Measurements from ENCODE around the gene MYCBP2. TPM values are rescaled to one million over a fixed set of nuclear protein-coding genes. Genes with fewer than 3 reads are reported as not detected.

Gene MYCBP2
- total and polyA plus RNA-seq, 2 experiments from 2014 or later, result 23.3 to 63.3 TPM

GRCh38 chr13:77094773-77095172, 232.1 kb downstream of the MYCBP2 start:
- no peaks in the 10 kb centered on the region for H3K36me3 ChIP-seq (replicated peaks; ENCODE audit: insufficient read depth, low read depth)
- no peak overlapping the region for H3K4me3 ChIP-seq
- H3K4me2 ChIP-seq, result no peak overlapping the region
- H3K9me3 ChIP-seq (ENCODE audit: low read depth), result no peaks in the 10 kb centered on the region
- no peaks in the 10 kb centered on the region for H3K9me2 ChIP-seq (replicated peaks; ENCODE audit: insufficient read depth)
- H3K27ac ChIP-seq, result no peak overlapping the region
- no peaks in the 10 kb centered on the region for H3K27me3 ChIP-seq
- no peaks in the 10 kb centered on the region for H3K4me1 ChIP-seq (ENCODE audit: insufficient read depth)
- H4K20me1 ChIP-seq (ENCODE audit: insufficient read depth, poor library complexity, severe bottlenecking), result no peaks in the 10 kb centered on the region
- no peak for DNase-seq (ENCODE audit: low spot score)
- H3K79me2 ChIP-seq, result no peaks in the 10 kb centered on the region
- 99% methylated on average over 3 of the region's 3 CpGs for WGBS (ENCODE audit: low lambda C conversion rate, missing lambda C conversion rate)
- TF ChIP-seq EZH2 (IDR thresholded peaks at IDR 0.05; ENCODE audit: borderline replicate concordance) (no peak), EZH2phosphoT487 (IDR thresholded peaks at IDR 0.05; ENCODE audit: low read depth, severe bottlenecking, unreplicated experiment) (no peak), CTCF (IDR thresholded peaks at IDR 0.05; ENCODE audit: poor library complexity) (no peak)
- no peak overlapping the region for H2AFZ ChIP-seq

- Histone ChIP-seq H3K4me1 (ENCODE audit: insufficient read depth) (no peaks in the 10 kb centered on the region), H3K27me3 (no peaks in the 10 kb centered on the region), H3K4me2 (no peak overlapping the region), H4K20me1 (ENCODE audit: insufficient read depth, poor library complexity, severe bottlenecking) (no peaks in the 10 kb centered on the region), H3K36me3 (replicated peaks; ENCODE audit: insufficient read depth, low read depth) (no peaks in the 10 kb centered on the region), H2AFZ (no peak overlapping the region), H3K9me2 (replicated peaks; ENCODE audit: insufficient read depth) (no peaks in the 10 kb centered on the region), H3K4me3 (no peak overlapping the region), H3K79me2 (no peaks in the 10 kb centered on the region), H3K9me3 (ENCODE audit: low read depth) (no peaks in the 10 kb centered on the region), H3K27ac (no peak overlapping the region)
- TF ChIP-seq CTCF (IDR thresholded peaks at IDR 0.05; ENCODE audit: poor library complexity), result no peak
- TF ChIP-seq EZH2phosphoT487 (IDR thresholded peaks at IDR 0.05; ENCODE audit: low read depth, severe bottlenecking, unreplicated experiment), result no peak
- no peak for TF ChIP-seq EZH2 (IDR thresholded peaks at IDR 0.05; ENCODE audit: borderline replicate concordance)
- WGBS (ENCODE audit: low lambda C conversion rate, missing lambda C conversion rate), result 86% methylated on average over 1 of the region's 1 CpG
- DNase-seq (ENCODE audit: low spot score), result no peak
Measured at GRCh38 chr13:77093735-77094134, 233.2 kb downstream of the MYCBP2 start.

- Histone ChIP-seq H3K9me2 (replicated peaks; ENCODE audit: insufficient read depth) (no peaks in the 10 kb centered on the region), H4K20me1 (ENCODE audit: insufficient read depth, poor library complexity, severe bottlenecking) (no peaks in the 10 kb centered on the region), H3K79me2 (no peaks in the 10 kb centered on the region), H3K9me3 (ENCODE audit: low read depth) (no peaks in the 10 kb centered on the region), H2AFZ (no peak overlapping the region), H3K27ac (no peak overlapping the region), H3K36me3 (replicated peaks; ENCODE audit: insufficient read depth, low read depth) (no peaks in the 10 kb centered on the region), H3K4me2 (no peak overlapping the region), H3K27me3 (no peaks in the 10 kb centered on the region), H3K4me3 (no peak overlapping the region), H3K4me1 (ENCODE audit: insufficient read depth) (no peaks in the 10 kb centered on the region)
- DNase-seq (ENCODE audit: low spot score), result no peak
- no peak for TF ChIP-seq CTCF (IDR thresholded peaks at IDR 0.05; ENCODE audit: poor library complexity)
- TF ChIP-seq EZH2phosphoT487 (IDR thresholded peaks at IDR 0.05; ENCODE audit: low read depth, severe bottlenecking, unreplicated experiment), result no peak
- TF ChIP-seq EZH2 (IDR thresholded peaks at IDR 0.05; ENCODE audit: borderline replicate concordance), result no peak
- WGBS (ENCODE audit: low lambda C conversion rate, missing lambda C conversion rate), result 96% methylated on average over 2 of the region's 2 CpGs
Measured at GRCh38 chr13:77084755-77085154, 242.1 kb downstream of the MYCBP2 start.

GRCh38 chr13:77079902-77080413, 246.9 kb downstream of the MYCBP2 start:
- DNase-seq (ENCODE audit: low spot score), result no peak
- Histone ChIP-seq H3K36me3 (replicated peaks; ENCODE audit: insufficient read depth, low read depth) (no peaks in the 10 kb centered on the region), H3K4me3 (no peak overlapping the region), H3K9me3 (ENCODE audit: low read depth) (no peaks in the 10 kb centered on the region), H2AFZ (no peak overlapping the region), H3K9me2 (replicated peaks; ENCODE audit: insufficient read depth) (no peaks in the 10 kb centered on the region), H3K4me2 (no peak overlapping the region), H3K4me1 (ENCODE audit: insufficient read depth) (no peaks in the 10 kb centered on the region), H4K20me1 (ENCODE audit: insufficient read depth, poor library complexity, severe bottlenecking) (no peaks in the 10 kb centered on the region), H3K27me3 (no peaks in the 10 kb centered on the region), H3K79me2 (no peaks in the 10 kb centered on the region), H3K27ac (no peak overlapping the region)
- TF ChIP-seq CTCF (IDR thresholded peaks at IDR 0.05; ENCODE audit: poor library complexity) (no peak), EZH2 (IDR thresholded peaks at IDR 0.05; ENCODE audit: borderline replicate concordance) (no peak), EZH2phosphoT487 (IDR thresholded peaks at IDR 0.05; ENCODE audit: low read depth, severe bottlenecking, unreplicated experiment) (no peak)

Data from hepatocyte (in vitro differentiated cells).